ENCODE data around the gene HOMER3.

Gene HOMER3

GRCh38 chr19:18901491-18901890, 39.5 kb downstream of the HOMER3 start:
- TF ChIP-seq CTCF (IDR thresholded peaks at IDR 0.05) = no peak

- TF ChIP-seq CTCF (IDR thresholded peaks at IDR 0.05) = no peak
These were observed 40.1 kb downstream of the HOMER3 start for GRCh38 chr19:18900700-18901481.

- TF ChIP-seq CTCF (IDR thresholded peaks at IDR 0.05) = no peak
These were observed 41.1 kb downstream of the HOMER3 start for GRCh38 chr19:18899624-18900560.

GRCh38 chr19:18898607-18899408, 42.2 kb downstream of the HOMER3 start:
- no peak for TF ChIP-seq CTCF (IDR thresholded peaks at IDR 0.05)

GRCh38 chr19:18898081-18898606, 42.9 kb downstream of the HOMER3 start:
- no peak for TF ChIP-seq CTCF (IDR thresholded peaks at IDR 0.05)

GRCh38 chr19:18897094-18898029, 43.7 kb downstream of the HOMER3 start:
- no peak for TF ChIP-seq CTCF (IDR thresholded peaks at IDR 0.05)

All from LNCAP (cell line).